GM23338 (cell line): ENCODE results near the gene KCNS3. TPM values are rescaled to one million over a fixed set of nuclear protein-coding genes. Genes with fewer than 3 reads are reported as not detected.

ENCODE experiments used
- ATAC-seq: fragments of 200-7000 bp; cut with Tn5 transposase; 3 replicates; pipeline ENCODE4 v1.9.1; 2020
- DNase-seq: peaks from one replicate; pipeline ENCODE4 v3.0.0-alpha.2; 2015; ENCODE audit warnings: low spot score
- H2AFZ ChIP-seq: fragments of 200-600 bp; sonication (generic); 2 replicates; pipeline ENCODE4 v1.8.0; 2016; ENCODE audit warnings: antibody characterized with exemption, mild to moderate bottlenecking, moderate library complexity
- H3F3A ChIP-seq: fragments of 200-600 bp; sonication (generic); replicated peaks from 2 replicates; pipeline ENCODE4 v1.8.0; 2017; ENCODE audit warnings: antibody characterized with exemption, mixed run types, low read depth
- H3K27ac ChIP-seq: fragments of 200-600 bp; sonication (generic); 2 replicates; pipeline ENCODE4 v1.6.1; 2016; ENCODE audit warnings: low read depth
- H3K27me3 ChIP-seq: fragments of 200-600 bp; sonication (generic); 2 replicates; pipeline ENCODE4 v1.8.0; 2016; ENCODE audit warnings: mild to moderate bottlenecking, mixed run types, moderate library complexity; ENCODE audit not compliant: insufficient read depth
- H3K36me3 ChIP-seq: fragments of 200-600 bp; sonication (generic); 2 replicates; pipeline ENCODE4 v1.8.0; 2016; ENCODE audit warnings: mild to moderate bottlenecking; ENCODE audit not compliant: insufficient read depth
- H3K4me1 ChIP-seq: fragments of 200-600 bp; sonication (generic); 2 replicates; pipeline ENCODE4 v1.8.0; 2016; ENCODE audit warnings: mild to moderate bottlenecking, moderate library complexity; ENCODE audit not compliant: insufficient read depth
- H3K4me2 ChIP-seq: fragments of 200-600 bp; sonication (generic); 2 replicates; pipeline ENCODE4 v1.7.1; 2017; ENCODE audit warnings: mixed run types
- H3K4me3 ChIP-seq: fragments of 200-600 bp; sonication (generic); 2 replicates; pipeline ENCODE4 v1.6.1; 2016; ENCODE audit warnings: mixed run types
- H3K79me2 ChIP-seq: fragments of 200-600 bp; sonication (generic); replicated peaks from 2 replicates; pipeline ENCODE4 v1.8.0; 2017; ENCODE audit warnings: mild to moderate bottlenecking; ENCODE audit not compliant: insufficient read depth
- H3K9me2 ChIP-seq: fragments of 200-600 bp; sonication (generic); 2 replicates; pipeline ENCODE4 v1.8.0; 2017; ENCODE audit not compliant: insufficient read depth
- H4K20me1 ChIP-seq: fragments of 200-600 bp; sonication (generic); replicated peaks from 2 replicates; pipeline ENCODE4 v1.8.0; 2017; ENCODE audit warnings: mild to moderate bottlenecking; ENCODE audit not compliant: insufficient read depth
- H3K27ac Mint-ChIP-seq: 2 replicates; pipeline ENCODE4 v1.8.0; 2020; ENCODE audit warnings: inconsistent platforms, mild to moderate bottlenecking, moderate library complexity, mixed read lengths
- H3K27me3 Mint-ChIP-seq: 3 replicates; pipeline ENCODE4 v1.8.0; 2022; ENCODE audit warnings: low read depth, mild to moderate bottlenecking, moderate library complexity, mixed read lengths, inconsistent platforms; ENCODE audit not compliant: insufficient read depth, poor library complexity
- H3K36me3 Mint-ChIP-seq: 3 replicates; pipeline ENCODE4 v1.8.0; 2021; ENCODE audit warnings: low read depth, mild to moderate bottlenecking, inconsistent platforms, moderate library complexity, mixed read lengths
- H3K4me1 Mint-ChIP-seq: 3 replicates; pipeline ENCODE4 v1.8.0; 2020; ENCODE audit warnings: mild to moderate bottlenecking, inconsistent platforms, mixed read lengths
- H3K4me3 Mint-ChIP-seq: 3 replicates; pipeline ENCODE4 v1.8.0; 2021; ENCODE audit warnings: moderate library complexity, mild to moderate bottlenecking, inconsistent platforms, mixed read lengths
- H3K9me3 Mint-ChIP-seq: 3 replicates; pipeline ENCODE4 v1.8.0; 2020; ENCODE audit warnings: moderate library complexity, mild to moderate bottlenecking, inconsistent platforms, mixed read lengths
- CREB1 ChIP-seq: fragments of 250-450 bp; sonication (Bioruptor Pico); IDR thresholded peaks from 2 replicates; pipeline ENCODE4 v1.5.0; 2020; ENCODE audit warnings: low read depth, mild to moderate bottlenecking, moderate library complexity
- CTCF ChIP-seq, 2 experiments: fragments of 200-600 bp in 1 of 2; sonication (generic) in 1 of 2; conservative IDR thresholded peaks; 2 replicates each; pipeline versions ENCODE4 v1.5.1 to v1.6.1; 2016 to 2017; ENCODE audit warnings: antibody characterized with exemption in 2 of 2, low read depth in 2 of 2, mild to moderate bottlenecking in 2 of 2, moderate library complexity in 1 of 2
- ETS1 ChIP-seq: IDR thresholded peaks from 2 replicates; pipeline ENCODE4 v1.6.1; 2016; ENCODE audit warnings: antibody characterized with exemption
- EZH2 ChIP-seq: fragments of 200-600 bp; sonication (generic); IDR thresholded peaks from one replicate; pipeline ENCODE4 v1.8.0; 2017; ENCODE audit warnings: antibody characterized with exemption, mild to moderate bottlenecking, low read depth; ENCODE audit not compliant: unreplicated experiment
- EZH2phosphoT487 ChIP-seq: fragments of 200-600 bp; sonication (generic); IDR thresholded peaks from one replicate; pipeline ENCODE4 v1.8.1; 2018; ENCODE audit warnings: antibody characterized with exemption; ENCODE audit not compliant: unreplicated experiment
- NANOG ChIP-seq: IDR thresholded peaks from 2 replicates; pipeline ENCODE4 v1.6.1; 2016; ENCODE audit warnings: antibody characterized with exemption, borderline replicate concordance
- REST ChIP-seq: IDR thresholded peaks from one replicate; pipeline ENCODE4 v1.6.1; 2018; ENCODE audit warnings: antibody characterized with exemption; ENCODE audit not compliant: unreplicated experiment
- STAT1 ChIP-seq: IDR thresholded peaks from one replicate; pipeline ENCODE4 v1.6.1; 2016; ENCODE audit warnings: antibody characterized with exemption; ENCODE audit not compliant: unreplicated experiment
- ZNF114 ChIP-seq: fragments of 250-450 bp; sonication (Bioruptor Pico); IDR thresholded peaks from 2 replicates; pipeline ENCODE4 v1.5.0; 2020; ENCODE audit warnings: mild to moderate bottlenecking, moderate library complexity
- ZNF331 ChIP-seq: fragments of 250-450 bp; sonication (Bioruptor Pico); IDR thresholded peaks from 2 replicates; pipeline ENCODE4 v1.5.0; 2020; ENCODE audit warnings: low read depth, mild to moderate bottlenecking, moderate library complexity
- polyA plus RNA-seq: library from polyadenylated mRNA; unstranded; fragments of >200 nt; fragmentation: Nextera tagmentation; extraction: Ambion mirVana; gene quantifications from 2 replicates; pipeline ENCODE4 v1.2.1, GENCODE V29; 2016
- total RNA-seq: library from RNA; depleted of rRNA; stranded (reverse); fragments of >200 nt; shearing (Covaris generic); gene quantifications from 2 replicates; pipeline ENCODE4 v1.2.3, GENCODE V29; 2014

Gene KCNS3
- total and polyA plus RNA-seq, 2 experiments from 2014 or later = 23.2 to 80.0 TPM

GRCh38 chr2:17873021-17873420, 5.4 kb upstream of the KCNS3 start:
- no peak for ATAC-seq
- Histone ChIP-seq H3K79me2 (no peaks in the 10 kb centered on the region), H3F3A (no peaks in the 10 kb centered on the region), H3K27ac (no peak overlapping the region), H4K20me1 (no peaks in the 10 kb centered on the region), H3K9me2 (no peaks in the 10 kb centered on the region), H3K36me3 (no peaks in the 10 kb centered on the region), H2AFZ (no peak overlapping the region), H3K4me3 (no peak overlapping the region), H3K27me3 (peaks cover 29% of the 10 kb centered on the region), H3K4me1 (peaks cover 7% of the 10 kb centered on the region; the same call in 1 of the 2 replicates), H3K4me2 (no peak overlapping the region)
- H3K4me1 Mint-ChIP-seq = peaks cover 11% of the 10 kb centered on the region
- peaks cover 26% of the 10 kb centered on the region for H3K27me3 Mint-ChIP-seq
- no peak overlapping the region for H3K4me3 Mint-ChIP-seq
- no peaks in the 10 kb centered on the region for H3K9me3 Mint-ChIP-seq
- TF ChIP-seq ETS1 (no peak), ZNF331 (CRISPR knock-in tag) (no peak), NANOG (no peak), ZNF114 (CRISPR knock-in tag) (no peak), EZH2 (no peak), CREB1 (CRISPR knock-in tag) (no peak), REST (no peak)
- DNase-seq = no peak
- H3K27ac Mint-ChIP-seq = no peak overlapping the region
- H3K36me3 Mint-ChIP-seq = no peaks in the 10 kb centered on the region

GRCh38 chr2:17876590-17876989, 1.9 kb upstream of the KCNS3 start:
- Mint-ChIP-seq H3K27me3 (peaks cover 37% of the 10 kb centered on the region), H3K36me3 (no peaks in the 10 kb centered on the region), H3K4me1 (peaks cover 29% of the 10 kb centered on the region), H3K9me3 (no peaks in the 10 kb centered on the region), H3K27ac (no peak overlapping the region), H3K4me3 (peak overlapping the region; percentile 19; the same call in 2 of the 3 replicates)
- Histone ChIP-seq H3F3A (no peaks in the 10 kb centered on the region), H3K4me1 (peaks cover 23% of the 10 kb centered on the region), H3K79me2 (peaks cover 17% of the 10 kb centered on the region), H3K36me3 (no peaks in the 10 kb centered on the region), H3K9me2 (no peaks in the 10 kb centered on the region), H3K27me3 (peaks cover 30% of the 10 kb centered on the region), H4K20me1 (no peaks in the 10 kb centered on the region), H3K4me3 (no peak overlapping the region), H3K27ac (no peak overlapping the region), H3K4me2 (no peak overlapping the region), H2AFZ (no peak overlapping the region)
- ATAC-seq = no peak
- DNase-seq = no peak
- TF ChIP-seq EZH2 = no peak
- no peak for TF ChIP-seq CTCF (conservative IDR thresholded peaks at IDR 0.05; ENCODE audit: low read depth in 2 of 2)
- no peak for TF ChIP-seq STAT1
- no peak for TF ChIP-seq EZH2phosphoT487
